Esophagus muscularis mucosa (tissue), 4 donors: Measurements from ENCODE around the gene PTPRQ.

ENCODE experiments used
- CTCF ChIP-seq, 3 experiments: fragments of 200-600 bp in 2 of 3; fragments of 450-650 bp in 1 of 3; sonication (generic) in 2 of 3; IDR thresholded peaks; one replicate each; pipeline ENCODE4 v1.5.1; 2017 to 2019; ENCODE audit warnings: antibody characterized with exemption in 3 of 3, mild to moderate bottlenecking in 2 of 3, moderate library complexity in 1 of 3
- EP300 ChIP-seq: sonication (generic); formaldehyde crosslinking; IDR thresholded peaks from one replicate; pipeline ENCODE4 v1.6.1; 2017; ENCODE audit warnings: antibody characterized with exemption
- POLR2AphosphoS5 ChIP-seq, 2 donors: sonication (generic); formaldehyde crosslinking; IDR thresholded peaks; one replicate each; pipeline ENCODE4 v1.6.1; 2017; ENCODE audit warnings: antibody characterized with exemption in 2 of 2

GRCh38 chr12:80709811-80710726 lies 266.0 kb downstream of the PTPRQ start:
- TF ChIP-seq CTCF (IDR thresholded peaks at IDR 0.05), result no peak
- TF ChIP-seq POLR2AphosphoS5 (IDR thresholded peaks at IDR 0.05), result no peak
- TF ChIP-seq EP300, result no peak
